ENCODE data around the gene HAL.
A peak's percentile ranks its signal among the peaks of the same experiment; 100 is the strongest.

Gene HAL, protein sequence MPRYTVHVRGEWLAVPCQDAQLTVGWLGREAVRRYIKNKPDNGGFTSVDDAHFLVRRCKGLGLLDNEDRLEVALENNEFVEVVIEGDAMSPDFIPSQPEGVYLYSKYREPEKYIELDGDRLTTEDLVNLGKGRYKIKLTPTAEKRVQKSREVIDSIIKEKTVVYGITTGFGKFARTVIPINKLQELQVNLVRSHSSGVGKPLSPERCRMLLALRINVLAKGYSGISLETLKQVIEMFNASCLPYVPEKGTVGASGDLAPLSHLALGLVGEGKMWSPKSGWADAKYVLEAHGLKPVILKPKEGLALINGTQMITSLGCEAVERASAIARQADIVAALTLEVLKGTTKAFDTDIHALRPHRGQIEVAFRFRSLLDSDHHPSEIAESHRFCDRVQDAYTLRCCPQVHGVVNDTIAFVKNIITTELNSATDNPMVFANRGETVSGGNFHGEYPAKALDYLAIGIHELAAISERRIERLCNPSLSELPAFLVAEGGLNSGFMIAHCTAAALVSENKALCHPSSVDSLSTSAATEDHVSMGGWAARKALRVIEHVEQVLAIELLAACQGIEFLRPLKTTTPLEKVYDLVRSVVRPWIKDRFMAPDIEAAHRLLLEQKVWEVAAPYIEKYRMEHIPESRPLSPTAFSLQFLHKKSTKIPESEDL

GRCh38 chr12:95996034-95996658, at the start of gene HAL:
HAL (minus strand) TSS chr12:95996344; CDS start chr12:95995910, 434 bp downstream.
- DNase-seq: no peak

GRCh38 chr12:96045566-96045965, 49.4 kb upstream of the HAL start:
- no peak for DNase-seq

DNA sequence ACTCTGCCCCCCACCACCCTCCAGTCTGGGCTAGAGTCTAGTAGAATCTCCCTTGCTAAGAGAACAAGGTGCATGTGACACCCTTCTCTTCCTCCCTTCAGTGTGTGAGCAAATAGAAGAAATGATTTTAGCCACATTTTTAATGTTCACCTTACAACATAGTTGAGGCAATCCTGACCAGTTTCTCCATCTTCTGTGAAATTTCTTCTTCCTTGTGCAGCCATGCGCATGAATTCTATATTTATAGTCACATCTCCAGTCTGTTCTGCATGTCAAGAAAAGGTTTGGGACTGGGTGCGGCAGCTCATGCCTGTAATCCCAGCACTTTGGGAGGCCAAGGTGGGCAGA, 48.8 kb upstream of the HAL start:
- no peak for DNase-seq

- DNase-seq: no peak
These were observed 48.1 kb upstream of the HAL start for GRCh38 chr12:96044017-96044942.

DNA sequence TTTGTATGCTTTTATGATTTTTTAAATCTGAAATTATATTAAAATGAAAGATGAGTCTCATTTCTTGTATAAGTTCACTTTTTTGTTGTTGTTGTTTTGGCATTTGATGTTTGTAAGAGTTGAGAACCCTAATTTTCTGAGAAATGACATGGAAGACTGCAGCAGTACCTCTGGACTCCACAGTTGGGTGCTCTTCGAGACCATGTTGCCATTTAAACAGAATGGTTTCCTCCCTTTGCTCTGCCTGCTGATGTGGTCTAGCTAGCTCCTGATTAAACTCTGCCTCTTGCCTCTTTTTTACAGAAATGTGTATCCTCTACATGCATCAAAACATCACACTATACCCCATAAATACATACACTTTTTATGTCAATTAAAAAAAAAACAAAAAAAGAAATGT, 45.0 kb upstream of the HAL start:
- DNase-seq: no peak

- DNase-seq: no peak
These were observed 44.4 kb upstream of the HAL start for GRCh38 chr12:96040305-96041133.

GRCh38 chr12:96039516-96039915, 43.4 kb upstream of the HAL start:
- DNase-seq: no peak

DNA sequence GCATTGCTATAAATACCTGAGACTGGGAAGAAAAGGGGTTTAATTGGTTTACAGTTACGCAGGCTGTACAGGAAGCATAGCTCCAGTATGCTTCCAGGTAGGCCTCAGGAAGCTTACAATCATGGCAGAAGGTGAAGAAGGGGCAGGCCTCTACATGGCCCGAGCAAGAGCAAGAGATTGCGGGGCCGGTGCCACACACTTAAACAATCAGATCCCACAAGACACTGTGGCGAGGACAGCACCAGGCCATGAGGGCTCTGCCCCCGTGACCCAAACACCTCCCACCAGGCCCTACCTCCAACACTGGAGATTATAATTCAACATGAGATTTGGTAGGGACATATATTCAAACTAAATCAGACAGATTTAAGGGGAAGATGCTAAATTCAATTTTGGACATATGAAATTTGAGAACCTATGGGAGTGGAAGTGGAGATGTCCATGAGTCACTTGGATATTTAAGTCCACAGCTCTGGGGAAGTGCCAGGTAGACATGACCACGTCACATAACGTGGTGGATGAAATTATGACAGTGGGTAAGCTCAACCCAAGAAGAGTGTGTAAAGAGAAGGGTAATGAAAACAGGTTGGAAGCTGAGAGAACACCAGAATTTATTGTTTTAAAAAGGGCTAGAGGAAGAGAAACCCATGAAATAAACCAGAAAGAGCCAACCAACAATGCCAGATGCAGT, 40.8 kb upstream of the HAL start:
- DNase-seq: no peak

- DNase-seq: peak; percentile 98 to 99
These were observed 39.4 kb upstream of the HAL start, which contains the start of gene LTA4H for GRCh38 chr12:96035283-96036236. LTA4H (minus strand) TSS chr12:96035587; CDS start chr12:96035519, 68 bp downstream.

DNA sequence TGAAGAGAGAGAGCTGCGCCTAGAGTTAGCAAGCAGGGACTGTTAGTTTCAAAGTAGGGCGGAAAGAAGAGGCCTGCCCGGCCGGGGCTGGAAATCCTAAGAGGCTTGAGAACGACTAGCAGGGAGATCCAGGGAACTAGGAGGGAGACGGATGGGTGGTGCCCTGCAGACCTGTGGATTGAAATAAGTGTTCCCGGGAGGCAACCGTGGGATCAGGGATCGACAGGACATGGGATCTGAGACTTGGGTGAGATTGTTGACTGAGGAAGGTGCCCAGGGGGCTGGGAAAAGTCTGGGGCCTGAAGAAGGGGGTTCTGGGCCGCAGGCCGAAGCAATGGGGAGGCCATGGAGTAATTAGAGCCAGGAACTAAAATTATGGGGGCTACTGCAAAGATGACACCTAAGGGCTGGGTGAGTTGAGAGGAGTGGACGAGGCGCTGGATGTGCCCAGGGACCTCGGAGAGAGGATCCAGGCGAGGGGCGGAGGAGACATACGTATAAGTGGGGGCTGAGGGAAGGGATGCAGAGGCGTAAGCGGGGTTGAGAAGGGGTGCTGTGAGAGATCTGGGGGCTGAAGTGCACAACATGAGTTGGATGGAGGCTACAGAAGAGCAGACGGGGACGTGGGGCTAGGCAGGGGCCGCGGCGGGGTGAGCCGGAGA, 38.6 kb upstream of the HAL start:
- DNase-seq: peak in 1 of 2 experiments; percentile 55

DNA sequence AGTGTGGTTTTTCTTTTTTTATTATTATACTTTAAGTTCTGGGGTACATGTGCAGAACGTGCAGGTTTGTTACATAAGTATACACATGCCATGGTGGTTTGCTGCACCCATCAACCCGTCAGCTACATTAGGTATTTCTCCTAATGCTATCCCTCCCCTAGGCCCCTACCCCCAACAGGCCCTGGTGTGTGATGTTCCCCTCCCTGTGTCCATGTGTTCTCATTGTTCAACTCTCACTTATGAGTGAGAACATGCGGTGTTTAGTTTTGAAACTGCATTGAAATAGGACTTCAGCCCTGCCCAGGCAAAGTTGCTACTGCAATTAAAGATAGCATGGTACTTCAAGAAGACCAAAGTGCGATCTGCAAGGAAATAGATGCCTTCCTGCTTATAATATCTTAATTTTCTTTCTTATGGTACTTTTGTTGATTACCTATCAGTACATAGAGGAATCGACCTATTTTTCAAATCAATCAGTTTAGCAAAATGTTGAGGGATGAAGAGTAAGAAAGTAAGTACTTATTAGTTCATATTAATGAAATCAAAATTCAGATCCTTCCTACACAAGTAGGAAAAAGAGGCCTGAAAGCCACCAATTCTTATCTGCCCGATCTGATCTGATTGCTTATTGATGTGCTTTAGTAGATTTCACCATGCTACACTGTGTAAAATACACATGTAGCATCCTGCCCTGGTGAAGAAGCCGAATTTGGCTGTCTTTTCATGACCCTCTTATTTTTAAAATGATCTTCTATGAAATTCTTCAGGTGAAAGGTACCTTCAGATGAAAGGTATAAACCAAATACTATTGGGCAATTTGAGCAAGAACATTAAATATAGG, 37.6 kb upstream of the HAL start:
- peak in 1 of 2 experiments; percentile 6 for DNase-seq

- no peak for DNase-seq
These were observed 33.7 kb upstream of the HAL start for GRCh38 chr12:96029826-96030225.

DNA sequence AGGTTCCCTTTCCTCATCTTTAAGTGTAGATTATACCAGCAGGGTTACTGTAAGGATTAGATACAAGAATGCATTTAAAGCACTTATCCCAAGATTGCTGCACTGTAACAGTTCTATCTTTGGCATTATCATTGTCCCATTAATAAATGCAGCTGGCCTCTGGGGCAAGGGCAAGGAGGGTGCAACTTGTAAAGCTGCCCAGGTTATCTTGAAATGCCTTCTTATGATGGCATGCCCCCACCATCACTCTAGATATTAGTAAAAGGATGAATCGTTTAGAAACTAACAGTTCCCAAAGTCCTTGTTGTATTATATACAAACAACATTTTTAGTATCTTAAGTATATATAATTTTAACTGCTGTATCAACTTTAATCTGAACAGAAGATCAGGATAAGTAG, 32.4 kb upstream of the HAL start:
- no peak for DNase-seq

DNA sequence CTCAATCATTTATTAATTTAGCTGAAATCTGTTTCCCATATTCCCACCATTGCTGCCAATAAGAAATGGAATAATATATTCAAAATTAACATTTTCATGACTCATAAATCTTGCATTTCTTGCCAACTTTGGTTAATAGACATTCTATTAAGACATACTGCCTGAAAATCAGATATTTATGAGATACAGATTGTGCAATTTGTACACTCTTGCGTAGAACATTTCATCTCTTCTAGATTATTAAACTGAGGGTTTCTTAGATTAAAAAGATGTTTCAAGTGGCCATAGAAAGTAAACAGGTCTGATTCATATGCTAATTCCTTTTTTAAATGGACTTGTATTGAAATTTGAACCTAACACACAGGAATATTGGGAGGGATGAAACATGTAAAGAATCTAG, 30.2 kb upstream of the HAL start:
- DNase-seq: no peak

DNA sequence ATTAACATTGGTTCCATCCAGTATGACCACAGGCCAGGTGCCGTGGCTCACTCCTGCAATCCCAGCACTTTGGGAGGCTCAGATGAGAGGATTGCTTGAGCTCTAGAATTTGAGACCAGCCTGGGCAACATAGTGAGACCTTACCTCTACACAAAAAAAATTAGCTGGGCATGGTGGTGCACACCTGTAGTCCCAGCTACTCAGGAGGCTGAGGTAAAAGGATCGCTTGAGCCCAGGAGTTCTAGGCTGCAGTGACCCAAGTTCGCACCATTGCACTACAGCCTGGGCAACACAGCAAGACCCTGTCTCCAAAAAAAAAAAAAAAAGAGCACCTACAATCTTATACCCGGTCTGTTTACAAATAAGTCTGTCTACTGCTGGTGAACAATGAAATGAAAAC, 29.4 kb upstream of the HAL start:
- DNase-seq: no peak

DNA sequence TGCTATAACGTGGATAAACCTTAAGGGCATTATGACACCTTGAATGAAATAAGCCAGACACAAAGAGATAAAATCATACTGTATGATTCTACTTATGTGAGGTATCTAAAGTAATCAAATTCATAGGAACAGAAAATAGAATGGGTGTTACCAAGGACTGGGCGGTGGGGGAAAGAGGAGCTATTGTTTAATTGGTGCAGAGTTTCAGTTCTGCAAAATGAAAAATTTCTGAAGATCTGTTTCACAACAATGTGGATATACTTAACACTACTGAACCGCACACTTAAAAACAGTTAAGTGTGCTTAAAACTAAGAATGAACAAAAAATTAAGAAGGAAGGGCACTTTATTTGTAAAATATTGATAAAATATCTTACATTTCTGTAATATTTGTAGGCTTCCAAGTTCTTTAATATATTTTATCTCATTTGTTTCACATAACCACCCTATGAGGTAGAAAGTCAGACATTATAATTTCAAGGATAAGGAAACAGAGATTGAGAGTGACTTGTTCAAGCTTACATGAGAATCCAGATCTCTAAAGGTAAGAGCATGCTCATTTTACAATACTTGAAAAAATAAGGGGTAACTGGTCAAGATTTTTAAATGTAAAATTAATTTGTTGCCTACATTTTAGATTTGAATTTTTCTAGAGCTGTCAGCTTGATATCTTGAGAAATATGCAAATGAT, 24.3 kb upstream of the HAL start:
- no peak for DNase-seq

- DNase-seq: peak; percentile 11 to 24
These were observed 19.5 kb upstream of the HAL start for GRCh38 chr12:96015672-96016071.
